MM.1S (cell line): ENCODE data around the gene CNOT6.

Experiments used
- EZH2 ChIP-seq: fragments of 300-600 bp; sonication (generic); optimal IDR thresholded peaks from 2 replicates; pipeline ENCODE3; 2017; ENCODE audit warnings: low read depth, mild to moderate bottlenecking, antibody characterized with exemption, low read length, mixed read lengths
- EZH2phosphoT487 ChIP-seq: fragments of 300-600 bp; sonication (generic); IDR thresholded peaks from 2 replicates; pipeline ENCODE4 v1.6.1; 2018; ENCODE audit warnings: antibody characterized with exemption, low read length
- TF ChIP-seq, protein P1 (sequence below): fragments of 300-600 bp; sonication (generic); IDR thresholded peaks from 2 replicates; pipeline ENCODE4 v1.5.1; 2016; ENCODE audit warnings: antibody characterized with exemption, low read length, mixed read lengths

DNA sequence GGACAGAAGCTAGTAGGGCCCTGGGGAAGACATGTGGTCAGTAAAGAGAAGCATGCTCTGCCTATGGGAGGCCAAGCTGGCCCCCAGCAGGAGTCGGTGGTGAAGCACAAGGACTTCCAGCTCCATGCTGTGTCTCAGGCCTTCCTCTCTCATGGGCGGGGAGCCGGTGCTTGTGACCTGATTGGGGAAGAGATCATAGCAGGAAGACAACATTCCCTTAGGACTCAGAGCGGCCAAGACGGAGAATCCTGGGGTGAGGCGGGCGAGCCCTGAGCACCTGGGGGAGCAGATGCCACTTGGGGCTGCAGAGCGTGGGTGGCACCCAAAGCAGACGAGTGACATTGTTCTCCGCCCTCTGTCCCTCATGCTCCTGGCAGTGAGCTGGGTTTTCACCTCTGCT lies 33.3 kb upstream of the CNOT6 start:
- TF ChIP-seq, protein P1, sequence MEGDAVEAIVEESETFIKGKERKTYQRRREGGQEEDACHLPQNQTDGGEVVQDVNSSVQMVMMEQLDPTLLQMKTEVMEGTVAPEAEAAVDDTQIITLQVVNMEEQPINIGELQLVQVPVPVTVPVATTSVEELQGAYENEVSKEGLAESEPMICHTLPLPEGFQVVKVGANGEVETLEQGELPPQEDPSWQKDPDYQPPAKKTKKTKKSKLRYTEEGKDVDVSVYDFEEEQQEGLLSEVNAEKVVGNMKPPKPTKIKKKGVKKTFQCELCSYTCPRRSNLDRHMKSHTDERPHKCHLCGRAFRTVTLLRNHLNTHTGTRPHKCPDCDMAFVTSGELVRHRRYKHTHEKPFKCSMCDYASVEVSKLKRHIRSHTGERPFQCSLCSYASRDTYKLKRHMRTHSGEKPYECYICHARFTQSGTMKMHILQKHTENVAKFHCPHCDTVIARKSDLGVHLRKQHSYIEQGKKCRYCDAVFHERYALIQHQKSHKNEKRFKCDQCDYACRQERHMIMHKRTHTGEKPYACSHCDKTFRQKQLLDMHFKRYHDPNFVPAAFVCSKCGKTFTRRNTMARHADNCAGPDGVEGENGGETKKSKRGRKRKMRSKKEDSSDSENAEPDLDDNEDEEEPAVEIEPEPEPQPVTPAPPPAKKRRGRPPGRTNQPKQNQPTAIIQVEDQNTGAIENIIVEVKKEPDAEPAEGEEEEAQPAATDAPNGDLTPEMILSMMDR, result no peak
- TF ChIP-seq EZH2, result no peak
- TF ChIP-seq EZH2phosphoT487, result no peak
